HFFc6 (cell line): Measurements from ENCODE around the gene RCVRN. TPM values are rescaled to one million over a fixed set of nuclear protein-coding genes. Genes with fewer than 3 reads are reported as not detected.

ENCODE experiments used
- DNase-seq: peaks from one replicate; pipeline ENCODE4 v3.0.0-alpha.2; 2018
- H3K27ac Mint-ChIP-seq: 2 replicates; pipeline ENCODE4 v1.8.0; 2020; ENCODE audit warnings: mild to moderate bottlenecking, mixed read lengths
- H3K27me3 Mint-ChIP-seq: 2 replicates; pipeline ENCODE4 v1.8.0; 2021; ENCODE audit warnings: mild to moderate bottlenecking, moderate library complexity, mixed read lengths; ENCODE audit not compliant: insufficient read depth
- H3K36me3 Mint-ChIP-seq: 2 replicates; pipeline ENCODE4 v1.8.0; 2021; ENCODE audit warnings: low read depth, mixed read lengths
- H3K4me1 Mint-ChIP-seq: 2 replicates; pipeline ENCODE4 v1.8.0; 2020; ENCODE audit warnings: low read depth, mixed read lengths
- H3K4me3 Mint-ChIP-seq: 2 replicates; pipeline ENCODE4 v1.8.0; 2020; ENCODE audit warnings: mild to moderate bottlenecking, moderate library complexity, mixed read lengths
- H3K9me3 Mint-ChIP-seq: 2 replicates; pipeline ENCODE4 v1.8.0; 2020; ENCODE audit warnings: mild to moderate bottlenecking, mixed read lengths
- total RNA-seq, 6 experiments: library from RNA; stranded (reverse); fragmentation: NEBNext Ultra II Directional; extraction: Animal tissue kit (Norgen Biotek cat#: 25700); gene quantifications; 2 replicates in 1 of 6; 3 replicates in 5 of 6; pipeline ENCODE4 v1.2.3, GENCODE V29; 2021
- TF ChIP-seq, protein P1 (sequence below): fragments of 200-600 bp; sonication (generic); IDR thresholded peaks from 2 replicates; pipeline ENCODE4 v1.5.0; 2021; ENCODE audit warnings: antibody characterized with exemption, mild to moderate bottlenecking

Gene RCVRN
- total RNA-seq, 6 experiments from 2014 or later = not detected

DNA sequence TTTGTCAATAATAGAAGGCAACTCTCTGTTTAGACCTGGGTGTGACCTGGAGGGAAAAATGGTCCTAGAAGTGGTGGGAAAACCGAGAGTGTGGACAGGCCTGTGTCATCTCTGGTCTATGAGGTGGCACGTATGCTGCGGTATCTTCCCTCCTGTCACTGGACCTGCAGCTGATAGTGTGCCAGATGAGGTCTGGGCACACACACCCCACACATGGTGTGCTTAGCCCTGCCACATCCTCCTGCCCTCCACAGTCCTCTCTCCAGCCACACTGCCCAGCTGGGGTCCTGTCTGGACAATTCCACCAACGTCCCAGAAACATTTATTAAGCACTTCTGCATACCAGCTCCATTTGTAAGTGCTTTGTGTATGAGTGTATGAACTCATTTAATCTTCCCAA lies 42.1 kb downstream of the RCVRN start:
- H3K27me3 Mint-ChIP-seq = peaks cover 13% of the 10 kb centered on the region
- H3K4me3 Mint-ChIP-seq = no peak overlapping the region
- no peaks in the 10 kb centered on the region for H3K4me1 Mint-ChIP-seq
- TF ChIP-seq, protein P1, sequence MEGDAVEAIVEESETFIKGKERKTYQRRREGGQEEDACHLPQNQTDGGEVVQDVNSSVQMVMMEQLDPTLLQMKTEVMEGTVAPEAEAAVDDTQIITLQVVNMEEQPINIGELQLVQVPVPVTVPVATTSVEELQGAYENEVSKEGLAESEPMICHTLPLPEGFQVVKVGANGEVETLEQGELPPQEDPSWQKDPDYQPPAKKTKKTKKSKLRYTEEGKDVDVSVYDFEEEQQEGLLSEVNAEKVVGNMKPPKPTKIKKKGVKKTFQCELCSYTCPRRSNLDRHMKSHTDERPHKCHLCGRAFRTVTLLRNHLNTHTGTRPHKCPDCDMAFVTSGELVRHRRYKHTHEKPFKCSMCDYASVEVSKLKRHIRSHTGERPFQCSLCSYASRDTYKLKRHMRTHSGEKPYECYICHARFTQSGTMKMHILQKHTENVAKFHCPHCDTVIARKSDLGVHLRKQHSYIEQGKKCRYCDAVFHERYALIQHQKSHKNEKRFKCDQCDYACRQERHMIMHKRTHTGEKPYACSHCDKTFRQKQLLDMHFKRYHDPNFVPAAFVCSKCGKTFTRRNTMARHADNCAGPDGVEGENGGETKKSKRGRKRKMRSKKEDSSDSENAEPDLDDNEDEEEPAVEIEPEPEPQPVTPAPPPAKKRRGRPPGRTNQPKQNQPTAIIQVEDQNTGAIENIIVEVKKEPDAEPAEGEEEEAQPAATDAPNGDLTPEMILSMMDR = no peak
- DNase-seq = no peak
- peaks cover 45% of the 10 kb centered on the region for H3K9me3 Mint-ChIP-seq
- H3K27ac Mint-ChIP-seq = no peak overlapping the region
- peaks cover 6% of the 10 kb centered on the region; the same call in 1 of the 2 replicates for H3K36me3 Mint-ChIP-seq

DNA sequence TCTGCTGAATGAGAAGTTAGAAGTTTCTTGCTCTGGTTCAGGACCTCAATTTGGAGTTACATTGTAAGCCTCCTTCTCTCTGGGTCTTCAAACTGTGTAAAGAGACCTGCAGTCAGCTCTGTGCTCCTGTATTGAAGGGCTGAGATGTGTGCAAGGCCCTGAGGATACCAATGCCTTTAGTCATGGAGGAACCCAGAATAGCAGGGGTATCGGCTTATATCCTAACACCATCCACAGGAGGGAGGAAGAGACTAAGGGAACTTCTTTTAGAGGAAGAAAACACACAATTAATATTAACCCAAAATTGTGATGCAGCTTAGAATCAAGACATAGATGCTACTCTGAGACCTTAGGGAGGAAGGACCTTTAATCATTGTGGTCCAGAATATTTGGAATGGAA lies 42.9 kb downstream of the RCVRN start:
- DNase-seq = no peak
- peaks cover 13% of the 10 kb centered on the region for H3K27me3 Mint-ChIP-seq
- H3K4me1 Mint-ChIP-seq = no peaks in the 10 kb centered on the region
- TF ChIP-seq, protein P1 = no peak
- peaks cover 39% of the 10 kb centered on the region for H3K9me3 Mint-ChIP-seq
- no peak overlapping the region for H3K27ac Mint-ChIP-seq
- peaks cover 6% of the 10 kb centered on the region; the same call in 1 of the 2 replicates for H3K36me3 Mint-ChIP-seq
- H3K4me3 Mint-ChIP-seq = no peak overlapping the region

DNA sequence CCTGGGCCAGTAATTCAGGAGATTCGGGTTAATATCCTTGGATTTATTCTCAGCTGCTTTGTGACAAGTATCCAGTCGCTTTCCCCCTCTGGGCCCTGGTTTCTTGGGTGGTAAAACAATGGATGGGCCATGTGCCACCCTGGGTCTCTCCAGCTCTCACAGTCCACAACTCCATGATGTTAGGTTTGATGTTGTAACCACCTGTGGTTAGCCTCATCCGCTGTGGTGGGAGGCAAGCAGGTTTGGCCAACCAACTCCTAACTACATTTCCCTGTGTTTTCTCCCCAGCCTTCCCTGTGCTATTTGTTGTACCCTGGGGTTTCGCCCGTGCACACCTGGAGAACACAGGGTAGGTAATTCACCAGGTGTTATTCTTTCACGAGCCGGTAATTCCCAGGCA lies 44.2 kb downstream of the RCVRN start:
- TF ChIP-seq, protein P1 = no peak
- Mint-ChIP-seq H3K27me3 (peaks cover 16% of the 10 kb centered on the region), H3K27ac (no peak overlapping the region), H3K4me3 (no peak overlapping the region), H3K4me1 (no peaks in the 10 kb centered on the region), H3K9me3 (peaks cover 31% of the 10 kb centered on the region), H3K36me3 (peaks cover 6% of the 10 kb centered on the region; the same call in 1 of the 2 replicates)
- no peak for DNase-seq

DNA sequence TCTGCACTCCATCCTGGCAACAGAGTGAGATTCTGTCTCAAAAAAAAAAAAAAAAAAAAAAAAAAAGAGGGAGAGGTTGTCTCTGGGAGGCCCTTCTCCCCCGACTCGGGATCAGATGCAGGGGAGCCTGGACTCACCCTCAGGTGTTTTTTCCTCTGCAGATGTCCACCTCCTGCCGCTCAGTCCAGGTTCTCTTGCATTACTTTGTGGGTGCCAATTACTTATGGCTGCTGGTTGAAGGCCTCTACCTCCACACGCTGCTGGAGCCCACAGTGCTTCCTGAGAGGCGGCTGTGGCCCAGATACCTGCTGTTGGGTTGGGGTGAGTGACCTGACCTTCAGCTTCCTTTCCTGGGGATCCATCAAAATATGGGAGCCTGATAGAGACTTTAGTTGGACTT lies 45.3 kb downstream of the RCVRN start:
- no peak for DNase-seq
- TF ChIP-seq, protein P1 = no peak
- Mint-ChIP-seq H3K36me3 (no peaks in the 10 kb centered on the region; the same call in 1 of the 2 replicates), H3K27ac (no peak overlapping the region), H3K27me3 (peaks cover 19% of the 10 kb centered on the region), H3K4me3 (no peak overlapping the region), H3K9me3 (peaks cover 26% of the 10 kb centered on the region), H3K4me1 (no peaks in the 10 kb centered on the region)

DNA sequence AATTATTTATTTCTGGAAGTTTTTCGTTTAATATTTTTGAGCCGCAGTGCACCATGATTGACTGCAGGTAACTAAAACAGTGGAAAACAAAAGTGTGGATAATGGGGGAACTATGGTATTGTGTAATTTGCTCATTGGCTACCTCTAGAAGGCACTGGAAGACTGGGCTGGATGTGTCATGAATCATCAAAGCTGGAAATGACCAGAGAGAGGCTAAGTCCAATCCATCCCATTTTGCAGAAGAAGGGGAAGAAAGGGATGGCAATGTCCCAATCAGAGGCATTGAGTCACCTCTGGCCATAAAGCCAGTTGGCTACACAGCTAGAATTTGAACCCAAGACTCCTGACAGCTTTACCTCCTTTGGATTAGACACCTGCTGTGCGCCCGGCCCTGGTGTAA lies 50.0 kb downstream of the RCVRN start:
- DNase-seq = no peak
- Mint-ChIP-seq H3K36me3 (no peaks in the 10 kb centered on the region), H3K4me3 (no peak overlapping the region), H3K9me3 (peaks cover 9% of the 10 kb centered on the region), H3K27me3 (peaks cover 14% of the 10 kb centered on the region), H3K4me1 (no peaks in the 10 kb centered on the region), H3K27ac (no peak overlapping the region)
- TF ChIP-seq, protein P1 = no peak

DNA sequence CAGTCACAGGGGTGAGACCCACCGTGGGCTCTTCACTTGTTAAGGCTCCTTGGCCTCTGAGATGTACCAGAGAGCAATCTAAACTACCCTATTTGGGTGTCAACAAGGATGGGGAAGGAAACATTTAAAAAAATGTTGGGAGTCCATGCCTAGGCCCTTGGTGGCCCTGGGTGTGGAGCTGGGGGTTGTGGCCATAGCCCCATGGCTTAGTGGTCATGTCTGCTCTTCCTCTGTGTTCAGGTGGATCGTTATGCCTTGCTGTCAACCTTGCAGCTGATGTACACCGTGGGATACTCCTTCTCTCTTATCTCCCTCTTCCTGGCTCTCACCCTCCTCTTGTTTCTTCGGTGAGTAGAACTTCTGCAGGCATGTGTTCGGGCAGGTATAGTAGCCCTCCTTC lies 50.8 kb downstream of the RCVRN start:
- peaks cover 13% of the 10 kb centered on the region for H3K27me3 Mint-ChIP-seq
- DNase-seq = no peak
- H3K9me3 Mint-ChIP-seq = peaks cover 6% of the 10 kb centered on the region
- TF ChIP-seq, protein P1 = no peak
- H3K36me3 Mint-ChIP-seq = no peaks in the 10 kb centered on the region
- H3K4me1 Mint-ChIP-seq = no peaks in the 10 kb centered on the region
- H3K27ac Mint-ChIP-seq = no peak overlapping the region
- no peak overlapping the region for H3K4me3 Mint-ChIP-seq
